ENCODE results near the gene TMED4.

TMED4 gene

GRCh38 chr7:44549457-44549856, 32.6 kb downstream of the TMED4 start:
- TF ChIP-seq POLR2A (IDR thresholded peaks at IDR 0.05; ENCODE audit: low read depth, low read length) = no peak
- TF ChIP-seq PAX5 (IDR thresholded peaks at IDR 0.05; ENCODE audit: insufficient read depth, low read length, severe bottlenecking) = no peak
- no peak for TF ChIP-seq POU2F2 (IDR thresholded peaks at IDR 0.05; ENCODE audit: low read depth, low read length)
- TF ChIP-seq POLR2AphosphoS5 (IDR thresholded peaks at IDR 0.05; ENCODE audit: low read depth, low read length) = no peak
- TF ChIP-seq SPI1 (IDR thresholded peaks at IDR 0.05; ENCODE audit: low read depth, low read length) = no peak
- no peak for TF ChIP-seq TAF1 (IDR thresholded peaks at IDR 0.05; ENCODE audit: low read depth, low read length)
- DNase-seq (ENCODE audit: insufficient read length, low spot score) = no peak
- no peak for FAIRE-seq

DNA sequence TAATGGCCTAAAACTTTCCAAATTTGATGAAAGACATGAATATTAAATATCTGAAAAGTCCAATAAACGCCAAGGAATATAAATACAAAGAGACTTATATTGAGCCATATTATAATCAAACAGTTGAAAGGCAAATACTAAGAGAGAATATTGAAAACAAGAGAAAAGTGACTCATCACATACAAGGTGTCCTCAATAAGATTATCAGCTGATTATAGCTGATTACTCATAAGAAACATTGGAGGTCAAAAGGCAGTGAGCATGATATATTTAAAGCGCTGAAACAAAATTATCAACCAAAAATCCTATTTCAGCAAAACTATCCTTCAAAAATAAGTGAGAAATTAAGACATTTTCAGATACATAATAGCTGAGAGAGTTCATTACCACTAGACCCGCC, 33.1 kb downstream of the TMED4 start:
- FAIRE-seq (no peak), DNase-seq (ENCODE audit: insufficient read length, low spot score) (no peak)
- TF ChIP-seq SPI1 (IDR thresholded peaks at IDR 0.05; ENCODE audit: low read depth, low read length) (no peak), POLR2AphosphoS5 (IDR thresholded peaks at IDR 0.05; ENCODE audit: low read depth, low read length) (no peak), PAX5 (IDR thresholded peaks at IDR 0.05; ENCODE audit: insufficient read depth, low read length, severe bottlenecking) (no peak), POU2F2 (IDR thresholded peaks at IDR 0.05; ENCODE audit: low read depth, low read length) (no peak), TAF1 (IDR thresholded peaks at IDR 0.05; ENCODE audit: low read depth, low read length) (no peak), POLR2A (IDR thresholded peaks at IDR 0.05; ENCODE audit: low read depth, low read length) (no peak)

GRCh38 chr7:44547536-44548231, 34.3 kb downstream of the TMED4 start:
- no peak for TF ChIP-seq TAF1 (IDR thresholded peaks at IDR 0.05; ENCODE audit: low read depth, low read length)
- no peak for TF ChIP-seq POLR2A (IDR thresholded peaks at IDR 0.05; ENCODE audit: low read depth, low read length)
- TF ChIP-seq POU2F2 (IDR thresholded peaks at IDR 0.05; ENCODE audit: low read depth, low read length) = no peak
- DNase-seq (ENCODE audit: insufficient read length, low spot score) (no peak), FAIRE-seq (no peak)

GRCh38 chr7:44541876-44542610, 40.0 kb downstream of the TMED4 start:
- no peak for DNase-seq (ENCODE audit: insufficient read length, low spot score)
- TF ChIP-seq TAF1 (IDR thresholded peaks at IDR 0.05; ENCODE audit: low read depth, low read length) (no peak), POLR2A (IDR thresholded peaks at IDR 0.05; ENCODE audit: low read depth, low read length) (no peak), POLR2AphosphoS5 (IDR thresholded peaks at IDR 0.05; ENCODE audit: low read depth, low read length) (no peak), PAX5 (IDR thresholded peaks at IDR 0.05; ENCODE audit: insufficient read depth, low read length, severe bottlenecking) (no peak), POU2F2 (IDR thresholded peaks at IDR 0.05; ENCODE audit: low read depth, low read length) (no peak), SPI1 (IDR thresholded peaks at IDR 0.05; ENCODE audit: low read depth, low read length) (no peak)
- no peak for FAIRE-seq

DNA sequence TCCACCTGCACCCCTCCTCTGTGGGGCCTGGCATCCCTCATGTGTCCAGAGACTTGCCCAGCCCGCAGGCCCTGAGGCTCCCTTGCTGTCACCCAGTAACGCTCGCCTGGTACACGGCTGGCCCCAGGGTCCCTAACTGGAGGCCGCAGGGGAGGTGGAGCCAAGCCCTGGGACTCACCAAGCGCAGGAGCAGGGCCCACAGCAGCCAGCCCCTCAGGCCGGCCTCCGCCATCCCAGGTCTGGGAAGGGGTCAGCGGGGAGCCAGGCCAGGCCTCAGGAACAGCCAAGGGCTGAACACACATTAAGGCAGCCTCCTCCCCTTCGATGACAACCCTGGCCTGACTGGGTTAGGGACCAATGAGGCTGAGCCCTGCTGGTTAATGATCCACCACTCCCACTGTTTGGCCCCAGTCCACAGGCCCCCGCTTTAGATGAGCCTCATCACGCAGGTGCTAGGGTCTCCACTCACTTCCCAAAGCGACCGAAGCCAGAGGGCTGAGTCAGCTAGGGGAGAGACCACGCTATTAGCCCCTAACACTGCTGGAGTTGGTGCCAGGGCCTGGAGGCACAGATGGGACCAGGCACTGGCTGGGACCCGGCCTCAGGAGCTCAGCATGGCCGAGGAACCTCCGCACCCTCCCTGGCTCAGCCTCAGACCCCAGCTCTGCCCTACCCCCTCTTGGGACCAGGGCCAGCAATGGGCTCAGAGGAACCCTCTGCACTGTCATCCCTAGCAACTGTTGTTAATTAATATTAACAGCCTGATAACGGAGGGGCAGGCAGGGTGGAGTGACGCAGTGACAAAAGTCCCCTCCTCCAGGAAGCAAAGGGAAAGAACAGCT, 40.8 kb downstream of the TMED4 start, which contains the start of gene NPC1L1:
Gene NPC1L1, minus strand, starts transcription at position 303 of the 842 bp plus-strand sequence. Its CDS starts 71 bp downstream, at position 232.
- no peak for TF ChIP-seq PAX5 (IDR thresholded peaks at IDR 0.05; ENCODE audit: insufficient read depth, low read length, severe bottlenecking)
- TF ChIP-seq POLR2AphosphoS5 (IDR thresholded peaks at IDR 0.05; ENCODE audit: low read depth, low read length) = no peak
- TF ChIP-seq SPI1 (IDR thresholded peaks at IDR 0.05; ENCODE audit: low read depth, low read length) = no peak
- TF ChIP-seq TAF1 (IDR thresholded peaks at IDR 0.05; ENCODE audit: low read depth, low read length) = no peak
- no peak for TF ChIP-seq POLR2A (IDR thresholded peaks at IDR 0.05; ENCODE audit: low read depth, low read length)
- TF ChIP-seq POU2F2 (IDR thresholded peaks at IDR 0.05; ENCODE audit: low read depth, low read length) = no peak
- no peak for DNase-seq (ENCODE audit: insufficient read length, low spot score)

DNA sequence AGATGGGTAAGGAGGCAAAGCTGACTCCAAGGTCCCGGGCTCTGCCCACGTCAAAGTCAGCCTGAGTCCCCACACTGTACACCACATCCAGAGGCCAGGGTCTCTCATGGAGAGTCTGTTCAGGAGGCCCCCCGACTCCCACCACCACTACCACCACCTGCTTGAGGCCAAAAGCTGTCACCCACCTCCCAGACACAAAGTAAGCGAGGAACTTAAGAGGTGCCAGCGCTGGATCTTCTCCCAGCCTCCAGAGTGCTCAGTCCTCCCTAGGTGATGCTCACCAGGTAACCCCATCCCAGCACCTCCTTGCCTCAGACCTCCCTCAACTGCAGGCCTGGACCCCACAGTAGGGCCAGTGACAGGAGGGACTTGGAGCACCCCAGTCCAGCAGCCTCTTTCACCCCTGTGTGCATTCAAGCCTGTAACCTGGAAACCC, 41.4 kb downstream of the TMED4 start:
- DNase-seq (ENCODE audit: insufficient read length, low spot score) = no peak
- TF ChIP-seq POLR2AphosphoS5 (IDR thresholded peaks at IDR 0.05; ENCODE audit: low read depth, low read length) (no peak), SPI1 (IDR thresholded peaks at IDR 0.05; ENCODE audit: low read depth, low read length) (no peak), POU2F2 (IDR thresholded peaks at IDR 0.05; ENCODE audit: low read depth, low read length) (no peak), TAF1 (IDR thresholded peaks at IDR 0.05; ENCODE audit: low read depth, low read length) (no peak), PAX5 (IDR thresholded peaks at IDR 0.05; ENCODE audit: insufficient read depth, low read length, severe bottlenecking) (no peak), POLR2A (IDR thresholded peaks at IDR 0.05; ENCODE audit: low read depth, low read length) (no peak)
- FAIRE-seq = no peak

More for the DNA sequence above, 40.8 kb downstream of the TMED4 start, which contains the start of gene NPC1L1:
- no peak for FAIRE-seq

DNA sequence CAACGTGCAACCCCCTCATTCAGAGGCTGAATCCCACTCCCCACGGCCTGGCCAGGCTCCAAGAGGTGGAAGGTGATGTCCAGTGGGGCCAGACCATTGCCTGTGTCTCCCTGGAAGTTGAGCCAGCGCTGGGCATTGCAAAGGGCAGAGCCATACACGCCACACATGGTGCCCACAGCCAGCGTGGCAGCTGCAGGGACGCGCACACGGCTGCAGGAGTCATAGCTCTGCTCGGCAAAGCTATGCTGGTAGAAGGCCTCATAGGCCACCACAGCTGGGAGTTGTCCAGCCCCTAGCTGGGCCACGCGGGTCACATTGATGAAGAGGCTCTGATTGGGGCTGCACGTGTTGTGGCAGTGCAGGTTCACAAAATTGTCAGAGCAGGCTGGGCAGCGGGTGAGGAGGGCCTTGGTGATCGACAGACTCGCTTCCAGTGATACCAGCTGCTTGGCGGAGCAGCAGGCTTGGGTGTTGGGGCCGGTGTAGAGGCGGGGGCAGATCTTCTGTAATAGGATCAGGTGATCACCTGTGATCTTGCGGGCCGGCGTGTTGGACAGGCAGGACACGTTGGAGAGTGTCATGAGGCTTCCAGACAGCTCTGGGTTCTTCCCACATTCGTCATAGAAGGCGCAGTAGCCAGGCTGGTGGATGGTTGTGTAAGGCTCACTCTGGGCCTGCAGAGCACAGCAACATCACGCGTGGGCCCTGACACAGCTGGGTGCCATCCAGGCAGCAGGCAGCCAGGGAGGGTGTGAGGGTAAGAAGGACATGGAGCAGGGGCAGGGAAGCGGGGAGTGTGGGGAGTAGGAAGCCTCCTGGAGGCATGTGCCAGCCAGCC, 42.1 kb downstream of the TMED4 start:
- FAIRE-seq (no peak), DNase-seq (ENCODE audit: insufficient read length, low spot score) (no peak)
- TF ChIP-seq POLR2AphosphoS5 (IDR thresholded peaks at IDR 0.05; ENCODE audit: low read depth, low read length) (no peak), PAX5 (IDR thresholded peaks at IDR 0.05; ENCODE audit: insufficient read depth, low read length, severe bottlenecking) (no peak), SPI1 (IDR thresholded peaks at IDR 0.05; ENCODE audit: low read depth, low read length) (no peak), POLR2A (IDR thresholded peaks at IDR 0.05; ENCODE audit: low read depth, low read length) (no peak), POU2F2 (IDR thresholded peaks at IDR 0.05; ENCODE audit: low read depth, low read length) (no peak), TAF1 (IDR thresholded peaks at IDR 0.05; ENCODE audit: low read depth, low read length) (no peak)

Data from GM12891 (cell line).